D721Med (cell line): ENCODE results near the gene ABHD1.

Experiments
- DNase-seq: peaks from one replicate; pipeline ENCODE4 v3.0.0; 2011; ENCODE audit warnings: low spot score; ENCODE audit not compliant: insufficient read length
- FAIRE-seq: peaks from 2 replicates; lab custom pipeline; 2011; peaks lifted over from hg19 to GRCh38; lab: Jason Lieb, UNC
- CTCF ChIP-seq: IDR thresholded peaks from 2 replicates; pipeline ENCODE4 v1.5.1; 2012; ENCODE audit warnings: mild to moderate bottlenecking, control low read depth; ENCODE audit not compliant: insufficient read depth; ENCODE audit errors: missing control alignments

ABHD1 gene

GRCh38 chr2:27159271-27159670 lies 35.7 kb downstream of the ABHD1 start:
- FAIRE-seq, result no peak
- no peak for TF ChIP-seq CTCF
- peak; percentile 8 for DNase-seq

GRCh38 chr2:27160191-27160590 lies 36.6 kb downstream of the ABHD1 start:
- TF ChIP-seq CTCF, result no peak
- no peak for DNase-seq
- no peak for FAIRE-seq

- FAIRE-seq (no peak), DNase-seq (no peak)
- no peak for TF ChIP-seq CTCF
These were observed 38.8 kb downstream of the ABHD1 start for GRCh38 chr2:27162151-27163121.

- FAIRE-seq (no peak), DNase-seq (no peak)
- TF ChIP-seq CTCF, result no peak
These were observed 41.5 kb downstream of the ABHD1 start for GRCh38 chr2:27164960-27165763.

GRCh38 chr2:27170581-27171337 lies 47.1 kb downstream of the ABHD1 start:
- no peak for TF ChIP-seq CTCF
- FAIRE-seq (no peak), DNase-seq (no peak)

- no peak for TF ChIP-seq CTCF
- DNase-seq (no peak), FAIRE-seq (no peak)
These were observed 47.8 kb downstream of the ABHD1 start for GRCh38 chr2:27171351-27171848.
